Activated CD4-positive, alpha-beta memory T cell treated with anti-CD3 and anti-CD28 coated beads for 36 hours (primary cell): ENCODE results near the gene USP9X. TPM values are rescaled to one million over a fixed set of nuclear protein-coding genes. Genes with fewer than 3 reads are reported as not detected.
"Not testable (repeated sequence)": the region's sequence is repeated elsewhere in the genome, so short reads cannot be mapped to it uniquely, and the experiment has no call there.

ENCODE experiments used
- CTCF ChIA-PET: fragments of 350-600 bp; sonication (Branson Sonifier 250); formaldehyde crosslinking; loops from one replicate; lab custom pipeline; 2021; ENCODE audit warnings: antibody characterized with exemption, inconsistent platforms; lab: Charles Lee
- POLR2A ChIA-PET: fragments of 350-600 bp; sonication (Branson Sonifier 250); formaldehyde crosslinking; loops from one replicate; lab custom pipeline; 2021; ENCODE audit warnings: antibody characterized with exemption; lab: Charles Lee
- DNase-seq: peaks from one replicate; pipeline ENCODE4 v3.0.0-alpha.2; 2020
- H3K27ac Mint-ChIP-seq: one replicate; pipeline ENCODE4 v1.8.0; 2021; ENCODE audit warnings: mixed read lengths
- H3K27me3 Mint-ChIP-seq: one replicate; pipeline ENCODE4 v1.8.0; 2021; ENCODE audit warnings: mixed read lengths
- H3K36me3 Mint-ChIP-seq: one replicate; pipeline ENCODE4 v1.8.0; 2021; ENCODE audit warnings: mixed read lengths
- H3K4me1 Mint-ChIP-seq: one replicate; pipeline ENCODE4 v1.8.0; 2021; ENCODE audit warnings: low read depth, mixed read lengths
- H3K4me3 Mint-ChIP-seq: one replicate; pipeline ENCODE4 v1.8.0; 2021; ENCODE audit warnings: mild to moderate bottlenecking, mixed read lengths
- H3K9me3 Mint-ChIP-seq: one replicate; pipeline ENCODE4 v1.8.0; 2021; ENCODE audit warnings: mixed read lengths
- intact Hi-C: fragments of 100-400 bp; cut with micrococcal nuclease; formaldehyde crosslinking; loops from one replicate; pipeline ENCODE4 v1.15.1; 2023
- total RNA-seq, 2 experiments: library from RNA; stranded (reverse); gene quantifications; one replicate each; pipeline ENCODE4 v1.2.3, GENCODE V29; 2021

The USP9X gene
- total RNA-seq, 2 experiments from 2014 or later: 55.8 to 57.5 TPM

- POLR2A ChIA-PET: interaction anchor here (2.8 kb wide), 1 partner anchor 31 kb away, joined by 13 read pairs; no protein-coding TSS in a partner anchor
- H3K9me3 Mint-ChIP-seq: no peaks in the 10 kb centered on the region
- peak overlapping the region; percentile 100 for H3K27ac Mint-ChIP-seq
- peak overlapping the region; percentile 80 for H3K4me3 Mint-ChIP-seq
- no peaks in the 10 kb centered on the region for H3K27me3 Mint-ChIP-seq
- DNase-seq: peak; percentile 65
- peaks cover 35% of the 10 kb centered on the region for H3K4me1 Mint-ChIP-seq
- CTCF ChIA-PET: interaction anchor here (1.3 to 3.4 kb wide), 2 partner anchors 10 to 29 kb away, joined by 3 to 23 read pairs; no protein-coding TSS in a partner anchor
- intact Hi-C loops: loop anchor here (10.0 kb wide), 2 partner anchors 502 to 912 kb away; partner anchors contain the start of gene ATP6AP2
- H3K36me3 Mint-ChIP-seq: peaks cover 6% of the 10 kb centered on the region
Observed at GRCh38 chrX:41086627-41086932, 1.3 kb downstream of the USP9X start.

GRCh38 chrX:41087201-41087600, 2.0 kb downstream of the USP9X start:
- DNase-seq: no peak
- Mint-ChIP-seq H3K27ac (peak overlapping the region; percentile 100), H3K27me3 (no peaks in the 10 kb centered on the region), H3K9me3 (no peaks in the 10 kb centered on the region), H3K36me3 (peaks cover 6% of the 10 kb centered on the region), H3K4me3 (peak overlapping the region; percentile 80), H3K4me1 (peaks cover 41% of the 10 kb centered on the region)
- CTCF ChIA-PET: interaction anchor here (1.7 kb wide), 1 partner anchor 28 kb away, joined by 5 read pairs; no protein-coding TSS in a partner anchor
- POLR2A ChIA-PET: interaction anchor here (1.3 kb wide), 1 partner anchor 30 kb away, joined by 3 read pairs; no protein-coding TSS in a partner anchor
- intact Hi-C loops: loop anchor here (10.0 kb wide), 2 partner anchors 502 to 912 kb away; partner anchors contain the start of gene ATP6AP2

- Mint-ChIP-seq H3K4me1 (peaks cover 59% of the 10 kb centered on the region), H3K36me3 (peaks cover 6% of the 10 kb centered on the region), H3K27me3 (no peaks in the 10 kb centered on the region), H3K27ac (peak overlapping the region; percentile 74), H3K4me3 (no peak overlapping the region), H3K9me3 (no peaks in the 10 kb centered on the region)
- ChIA-PET POLR2A (interaction anchor here (0.9 kb wide), 1 partner anchor 21 kb away, joined by 3 read pairs; no protein-coding TSS in a partner anchor), CTCF (interaction anchor here (1.1 to 1.4 kb wide), 3 partner anchors 12 to 26 kb away, joined by 3 to 6 read pairs (median 3); no protein-coding TSS in a partner anchor)
- intact Hi-C loops: no loop called here
- no peak for DNase-seq
Observed at GRCh38 chrX:41090568-41091238, 5.5 kb downstream of the USP9X start.

GRCh38 chrX:41092776-41093175, 7.5 kb downstream of the USP9X start:
- POLR2A ChIA-PET: no interaction called here
- Mint-ChIP-seq H3K4me3 (no peak overlapping the region), H3K27me3 (no peaks in the 10 kb centered on the region), H3K4me1 (peaks cover 76% of the 10 kb centered on the region), H3K27ac (no peak overlapping the region), H3K36me3 (peaks cover 4% of the 10 kb centered on the region), H3K9me3 (no peaks in the 10 kb centered on the region)
- CTCF ChIA-PET: interaction anchor here (0.6 to 1.6 kb wide), 2 partner anchors 23 to 299 kb away, joined by 3 to 4 read pairs; no protein-coding TSS in a partner anchor
- DNase-seq: no peak
- intact Hi-C loops: no loop called here

- Mint-ChIP-seq H3K27me3 (no peaks in the 10 kb centered on the region), H3K4me1 (peaks cover 67% of the 10 kb centered on the region), H3K9me3 (no peaks in the 10 kb centered on the region), H3K27ac (peak overlapping the region; percentile 6), H3K36me3 (peaks cover 2% of the 10 kb centered on the region), H3K4me3 (no peak overlapping the region)
- intact Hi-C loops: no loop called here
- no peak for DNase-seq
- ChIA-PET CTCF (no interaction called here), POLR2A (no interaction called here)
Observed at GRCh38 chrX:41095174-41095573, 9.9 kb downstream of the USP9X start.

GRCh38 chrX:41095908-41096307, 10.7 kb downstream of the USP9X start:
- intact Hi-C loops: no loop called here
- H3K9me3 Mint-ChIP-seq: no peaks in the 10 kb centered on the region
- no peak for DNase-seq
- H3K4me3 Mint-ChIP-seq: no peak overlapping the region
- peaks cover 62% of the 10 kb centered on the region for H3K4me1 Mint-ChIP-seq
- CTCF ChIA-PET: interaction anchor here (0.9 to 1.8 kb wide), 2 partner anchors 10 to 19 kb away, joined by 3 to 7 read pairs; no protein-coding TSS in a partner anchor
- H3K27me3 Mint-ChIP-seq: no peaks in the 10 kb centered on the region
- H3K36me3 Mint-ChIP-seq: peaks cover 2% of the 10 kb centered on the region
- H3K27ac Mint-ChIP-seq: peak overlapping the region; percentile 6
- POLR2A ChIA-PET: no interaction called here

- H3K4me1 Mint-ChIP-seq: peaks cover 58% of the 10 kb centered on the region
- intact Hi-C loops: no loop called here
- H3K9me3 Mint-ChIP-seq: no peaks in the 10 kb centered on the region
Observed at GRCh38 chrX:41096339-41096955, 11.2 kb downstream of the USP9X start.

GRCh38 chrX:41097326-41097725, 12.1 kb downstream of the USP9X start:
- intact Hi-C loops: no loop called here
- no peak overlapping the region for H3K4me3 Mint-ChIP-seq
- H3K36me3 Mint-ChIP-seq: peaks cover 2% of the 10 kb centered on the region
- peaks cover 53% of the 10 kb centered on the region for H3K4me1 Mint-ChIP-seq
- ChIA-PET CTCF (interaction anchor here (0.6 to 1.8 kb wide), 2 partner anchors 18 to 21 kb away, joined by 3 to 7 read pairs; no protein-coding TSS in a partner anchor), POLR2A (no interaction called here)
- no peaks in the 10 kb centered on the region for H3K27me3 Mint-ChIP-seq
- no peaks in the 10 kb centered on the region for H3K9me3 Mint-ChIP-seq
- peak overlapping the region; percentile 38 for H3K27ac Mint-ChIP-seq
- DNase-seq: no peak

More at GRCh38 chrX:41096339-41096955, 11.2 kb downstream of the USP9X start:
- POLR2A ChIA-PET: no interaction called here
- CTCF ChIA-PET: interaction anchor here (0.9 to 1.8 kb wide), 2 partner anchors 10 to 19 kb away, joined by 3 to 7 read pairs; no protein-coding TSS in a partner anchor
- no peak for DNase-seq
- H3K27me3 Mint-ChIP-seq: no peaks in the 10 kb centered on the region
- H3K36me3 Mint-ChIP-seq: peaks cover 2% of the 10 kb centered on the region
- no peak overlapping the region for H3K4me3 Mint-ChIP-seq
- H3K27ac Mint-ChIP-seq: no peak overlapping the region

- Mint-ChIP-seq H3K9me3 (no peaks in the 10 kb centered on the region), H3K27ac (no peak overlapping the region), H3K36me3 (peaks cover 2% of the 10 kb centered on the region), H3K27me3 (no peaks in the 10 kb centered on the region), H3K4me1 (peaks cover 51% of the 10 kb centered on the region), H3K4me3 (no peak overlapping the region)
- POLR2A ChIA-PET: interaction anchor here (2.5 kb wide), 1 partner anchor 15 kb away, joined by 7 read pairs; the partner anchor contains the start of gene USP9X
- DNase-seq: no peak
- CTCF ChIA-PET: interaction anchor here (1.3 kb wide), 1 partner anchor 15 kb away, joined by 5 read pairs; no protein-coding TSS in a partner anchor
- intact Hi-C loops: no loop called here
Observed at GRCh38 chrX:41100200-41100599, 15.0 kb downstream of the USP9X start.

- CTCF ChIA-PET: no interaction called here
Observed at GRCh38 chrX:41100819-41101218, 15.6 kb downstream of the USP9X start.

GRCh38 chrX:41105005-41105404, 19.8 kb downstream of the USP9X start:
- H3K9me3 Mint-ChIP-seq: peaks cover 5% of the 10 kb centered on the region
- ChIA-PET POLR2A (no interaction called here), CTCF (interaction anchor here (1.8 kb wide), 1 partner anchor 10 kb away, joined by 7 read pairs; no protein-coding TSS in a partner anchor)
- no peak overlapping the region for H3K4me3 Mint-ChIP-seq
- H3K4me1 Mint-ChIP-seq: peaks cover 52% of the 10 kb centered on the region
- no peak for DNase-seq
- intact Hi-C loops: no loop called here
- H3K27ac Mint-ChIP-seq: peak overlapping the region; percentile 24
- H3K36me3 Mint-ChIP-seq: peaks cover 5% of the 10 kb centered on the region
- no peaks in the 10 kb centered on the region for H3K27me3 Mint-ChIP-seq

More at GRCh38 chrX:41100819-41101218, 15.6 kb downstream of the USP9X start:
- peaks cover 2% of the 10 kb centered on the region for H3K36me3 Mint-ChIP-seq
- POLR2A ChIA-PET: interaction anchor here (2.5 kb wide), 1 partner anchor 16 kb away, joined by 7 read pairs; the partner anchor contains the start of gene USP9X
- intact Hi-C loops: no loop called here
- H3K9me3 Mint-ChIP-seq: no peaks in the 10 kb centered on the region
- H3K27ac Mint-ChIP-seq: no peak overlapping the region
- no peak for DNase-seq
- no peaks in the 10 kb centered on the region for H3K27me3 Mint-ChIP-seq
- H3K4me3 Mint-ChIP-seq: no peak overlapping the region
- H3K4me1 Mint-ChIP-seq: peaks cover 51% of the 10 kb centered on the region

GRCh38 chrX:41106257-41106656, 21.0 kb downstream of the USP9X start:
- POLR2A ChIA-PET, CTCF ChIA-PET, H3K36me3 Mint-ChIP-seq, H3K27ac Mint-ChIP-seq, intact Hi-C loops, H3K27me3 Mint-ChIP-seq, H3K9me3 Mint-ChIP-seq, DNase-seq, H3K4me3 Mint-ChIP-seq: not testable (repeated sequence)
- H3K4me1 Mint-ChIP-seq: peaks cover 61% of the 10 kb centered on the region
